ENCODE measurements around the gene ZMYND8. TPM values are rescaled to one million over a fixed set of nuclear protein-coding genes. Genes with fewer than 3 reads are reported as not detected.

The ZMYND8 gene
- total and polyA plus RNA-seq, 2 of the 8 experiments (the other 6 are each of a cell fraction or from before 2014, with no cell fraction given): 50.5 to 163 TPM

DNA sequence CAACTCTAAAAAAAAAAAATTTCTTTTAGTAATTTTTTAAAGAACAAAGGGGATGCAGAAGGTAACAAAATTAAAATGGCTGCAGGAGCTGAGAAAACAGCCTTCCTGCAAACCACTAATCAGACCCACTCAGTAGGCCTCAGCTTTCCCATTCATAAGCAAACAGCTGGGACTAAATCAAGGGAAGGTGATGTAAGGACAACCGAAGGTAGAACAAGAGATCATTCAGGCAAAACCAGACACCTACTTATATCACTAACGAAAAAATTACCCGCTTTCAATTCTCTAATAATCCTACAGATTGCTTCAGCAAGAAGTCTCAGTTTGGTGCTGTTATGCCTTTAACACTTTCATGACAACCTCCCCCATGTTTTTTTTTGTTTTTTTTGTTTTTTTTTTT lies 124.0 kb downstream of the ZMYND8 start (continued):
- TF ChIP-seq CBX8 (IDR thresholded peaks at IDR 0.05; ENCODE audit: borderline replicate concordance, low read depth, low read length) (no peak), RXRA (IDR thresholded peaks at IDR 0.05; ENCODE audit: insufficient read depth, low read depth, low read length) (no peak), CEBPB (IDR thresholded peaks at IDR 0.05; ENCODE audit: low read depth, low read length) (no peak), KDM1A (IDR thresholded peaks at IDR 0.05; ENCODE audit: borderline replicate concordance, low read length) (no peak)

Measured in H1 (cell line).